LNCaP clone FGC (cell line): Measurements from ENCODE around the gene PIN1.

Source experiments
- DNase-seq: peaks from one replicate; pipeline ENCODE4 v3.0.0-alpha.2; 2011; ENCODE audit warnings: low read depth
- H3K4me3 ChIP-seq: 2 replicates; pipeline ENCODE4 v1.5.1; 2011; ENCODE audit warnings: mild to moderate bottlenecking, low read depth, low read length, control low read depth
- TF ChIP-seq, protein P1 (sequence below): IDR thresholded peaks from 2 replicates; pipeline ENCODE4 v1.5.1; 2012; ENCODE audit warnings: mild to moderate bottlenecking; ENCODE audit not compliant: control insufficient read depth, insufficient read depth; ENCODE audit errors: extremely low read depth

Gene PIN1

DNA sequence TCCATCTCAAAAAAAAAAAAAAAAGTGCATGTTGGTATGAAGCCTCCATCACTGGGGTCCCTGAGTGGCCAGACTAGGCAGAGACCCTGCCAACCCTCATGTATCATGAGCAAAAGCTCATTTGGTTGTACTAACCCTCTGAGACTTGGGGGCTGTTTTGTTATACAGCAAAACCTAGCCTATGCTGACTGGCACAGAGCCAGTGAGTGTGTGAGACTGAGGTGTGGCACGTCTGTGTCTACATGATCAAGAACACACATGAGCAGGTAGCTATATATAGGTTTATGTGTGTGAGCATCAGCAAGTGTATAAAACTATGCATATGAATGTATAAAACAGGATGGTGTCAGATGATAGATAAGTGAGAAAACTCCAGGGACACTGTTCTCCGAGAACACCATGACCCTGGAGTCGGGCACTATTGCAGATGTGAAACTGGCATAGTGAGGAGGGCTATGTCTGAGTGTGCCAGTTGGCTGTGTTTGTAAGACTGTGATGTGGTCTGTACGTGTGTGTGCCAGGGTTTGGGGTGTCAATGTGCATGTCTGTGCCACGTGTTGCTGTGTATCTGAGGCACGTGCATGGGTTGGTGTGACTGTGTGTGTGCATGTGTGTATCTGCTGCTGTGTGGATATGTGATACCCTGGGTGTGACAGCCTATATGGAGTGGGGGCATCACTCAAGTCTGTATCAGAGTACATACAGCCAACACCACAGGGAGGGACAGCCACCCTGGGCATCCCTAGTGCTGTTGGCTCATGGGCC, 56.7 kb downstream of the PIN1 start:
- DNase-seq: no peak
- TF ChIP-seq, protein P1, sequence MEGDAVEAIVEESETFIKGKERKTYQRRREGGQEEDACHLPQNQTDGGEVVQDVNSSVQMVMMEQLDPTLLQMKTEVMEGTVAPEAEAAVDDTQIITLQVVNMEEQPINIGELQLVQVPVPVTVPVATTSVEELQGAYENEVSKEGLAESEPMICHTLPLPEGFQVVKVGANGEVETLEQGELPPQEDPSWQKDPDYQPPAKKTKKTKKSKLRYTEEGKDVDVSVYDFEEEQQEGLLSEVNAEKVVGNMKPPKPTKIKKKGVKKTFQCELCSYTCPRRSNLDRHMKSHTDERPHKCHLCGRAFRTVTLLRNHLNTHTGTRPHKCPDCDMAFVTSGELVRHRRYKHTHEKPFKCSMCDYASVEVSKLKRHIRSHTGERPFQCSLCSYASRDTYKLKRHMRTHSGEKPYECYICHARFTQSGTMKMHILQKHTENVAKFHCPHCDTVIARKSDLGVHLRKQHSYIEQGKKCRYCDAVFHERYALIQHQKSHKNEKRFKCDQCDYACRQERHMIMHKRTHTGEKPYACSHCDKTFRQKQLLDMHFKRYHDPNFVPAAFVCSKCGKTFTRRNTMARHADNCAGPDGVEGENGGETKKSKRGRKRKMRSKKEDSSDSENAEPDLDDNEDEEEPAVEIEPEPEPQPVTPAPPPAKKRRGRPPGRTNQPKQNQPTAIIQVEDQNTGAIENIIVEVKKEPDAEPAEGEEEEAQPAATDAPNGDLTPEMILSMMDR: no peak
- H3K4me3 ChIP-seq: no peak overlapping the region
